Mesenchymal stem cell (in vitro differentiated cells and primary cell): Measurements from ENCODE around the gene CSK.

Experiments
- DNase-seq: peaks from one replicate; pipeline ENCODE4 v3.0.0-alpha.2; 2013
- H2AFZ ChIP-seq: one replicate; pipeline ENCODE4 v1.6.1; 2013; ENCODE audit warnings: low read depth, mild to moderate bottlenecking, control low read depth, inconsistent platforms, low read length, moderate library complexity
- H2AK5ac ChIP-seq: 2 replicates; pipeline ENCODE4 v1.6.1; 2013; ENCODE audit warnings: low read length, moderate library complexity, mild to moderate bottlenecking, inconsistent platforms; ENCODE audit not compliant: severe bottlenecking
- H2BK120ac ChIP-seq: one replicate; pipeline ENCODE4 v1.6.1; 2013; ENCODE audit warnings: low read depth, mild to moderate bottlenecking, inconsistent platforms, low read length, moderate library complexity
- H2BK12ac ChIP-seq, 2 experiments: one replicate each; pipeline ENCODE4 v1.6.1; 2013; ENCODE audit warnings: inconsistent platforms in 2 of 2, low read length in 2 of 2, mild to moderate bottlenecking in 2 of 2, moderate library complexity in 2 of 2, control low read depth in 1 of 2
- H2BK15ac ChIP-seq: one replicate; pipeline ENCODE4 v1.6.1; 2013; ENCODE audit warnings: mild to moderate bottlenecking, low read depth, inconsistent platforms; ENCODE audit not compliant: poor library complexity, severe bottlenecking
- H2BK5ac ChIP-seq: 2 replicates; pipeline ENCODE4 v1.6.1; 2013; ENCODE audit warnings: low read depth, mild to moderate bottlenecking, low read length, control low read depth, inconsistent platforms; ENCODE audit not compliant: poor library complexity, severe bottlenecking
- H3K14ac ChIP-seq, 2 experiments: one replicate each; pipeline ENCODE4 v1.6.1; 2013; ENCODE audit warnings: inconsistent platforms in 2 of 2, low read length in 2 of 2, control low read depth in 1 of 2, mild to moderate bottlenecking in 1 of 2, moderate library complexity in 1 of 2
- H3K18ac ChIP-seq, 2 experiments: one replicate each; pipeline ENCODE4 v1.6.1; 2013; ENCODE audit warnings: inconsistent platforms in 2 of 2, low read length in 2 of 2, control low read depth in 1 of 2, low read depth in 1 of 2, mild to moderate bottlenecking in 1 of 2
- H3K23ac ChIP-seq, 2 experiments: one replicate each; pipeline ENCODE4 v1.6.1; 2013; ENCODE audit warnings: inconsistent platforms in 2 of 2, low read length in 2 of 2, mild to moderate bottlenecking in 2 of 2, moderate library complexity in 2 of 2, control low read depth in 1 of 2
- H3K27ac ChIP-seq: 2 replicates; pipeline ENCODE4 v1.5.1; 2013; ENCODE audit warnings: mild to moderate bottlenecking, moderate library complexity, low read length, control low read depth, inconsistent platforms; ENCODE audit not compliant: poor library complexity, severe bottlenecking
- H3K27me3 ChIP-seq, 2 experiments: 2 replicates each; pipeline versions ENCODE4 v1.6.1 to v1.7.0; 2013; ENCODE audit warnings: low read length in 2 of 2, mild to moderate bottlenecking in 2 of 2, moderate library complexity in 2 of 2, control low read depth in 1 of 2, inconsistent platforms in 1 of 2; ENCODE audit not compliant: control insufficient read depth in 1 of 2, insufficient read depth in 1 of 2
- H3K36me3 ChIP-seq, 2 experiments: 2 replicates each; pipeline versions ENCODE4 v1.6.1 to v1.7.0; 2013; ENCODE audit warnings: low read length in 2 of 2, control low read depth in 1 of 2, inconsistent platforms in 1 of 2, low read depth in 1 of 2, mild to moderate bottlenecking in 1 of 2; ENCODE audit not compliant: insufficient read depth in 2 of 2, control insufficient read depth in 1 of 2
- H3K4ac ChIP-seq, 2 experiments: one replicate each; pipeline ENCODE4 v1.6.1; 2013; ENCODE audit warnings: inconsistent platforms in 2 of 2, low read length in 2 of 2, mild to moderate bottlenecking in 2 of 2, moderate library complexity in 2 of 2, control low read depth in 1 of 2, low read depth in 1 of 2
- H3K4me1 ChIP-seq: 2 replicates; pipeline ENCODE4 v1.6.1; 2013; ENCODE audit warnings: low read depth, low read length, control low read depth; ENCODE audit not compliant: control insufficient read depth, insufficient read depth
- H3K4me2 ChIP-seq: 2 replicates; pipeline ENCODE4 v1.6.1; 2013; ENCODE audit warnings: low read length, mild to moderate bottlenecking, inconsistent platforms; ENCODE audit not compliant: poor library complexity, severe bottlenecking
- H3K4me3 ChIP-seq, 2 experiments: 2 replicates each; pipeline versions ENCODE4 v1.5.1 to v1.7.0; 2013; ENCODE audit warnings: low read length in 2 of 2, mild to moderate bottlenecking in 2 of 2, control low read depth in 1 of 2, low read depth in 1 of 2; ENCODE audit not compliant: insufficient read depth in 1 of 2
- H3K79me1 ChIP-seq: replicated peaks from 2 replicates; pipeline ENCODE4 v1.6.1; 2013; ENCODE audit warnings: mild to moderate bottlenecking, control low read depth, low read length, inconsistent platforms; ENCODE audit not compliant: poor library complexity, severe bottlenecking
- H3K9ac ChIP-seq: 2 replicates; pipeline ENCODE4 v1.7.0; 2013; ENCODE audit warnings: mild to moderate bottlenecking, low read length, moderate library complexity
- H3K9me3 ChIP-seq: 2 replicates; pipeline ENCODE4 v1.7.0; 2013; ENCODE audit warnings: mild to moderate bottlenecking, low read length; ENCODE audit not compliant: control insufficient read depth
- H4K8ac ChIP-seq: one replicate; pipeline ENCODE4 v1.6.1; 2013; ENCODE audit warnings: inconsistent platforms, mild to moderate bottlenecking, low read length, moderate library complexity
- H4K91ac ChIP-seq: one replicate; pipeline ENCODE4 v1.6.1; 2013; ENCODE audit warnings: mild to moderate bottlenecking, low read length, inconsistent platforms
- WGBS: methylation state at CpG from one replicate; pipeline ENCODE4 v1.1.7; 2013; ENCODE audit warnings: mixed read lengths; 5-methylcytosine and 5-hydroxymethylcytosine counted together

The CSK gene

DNA sequence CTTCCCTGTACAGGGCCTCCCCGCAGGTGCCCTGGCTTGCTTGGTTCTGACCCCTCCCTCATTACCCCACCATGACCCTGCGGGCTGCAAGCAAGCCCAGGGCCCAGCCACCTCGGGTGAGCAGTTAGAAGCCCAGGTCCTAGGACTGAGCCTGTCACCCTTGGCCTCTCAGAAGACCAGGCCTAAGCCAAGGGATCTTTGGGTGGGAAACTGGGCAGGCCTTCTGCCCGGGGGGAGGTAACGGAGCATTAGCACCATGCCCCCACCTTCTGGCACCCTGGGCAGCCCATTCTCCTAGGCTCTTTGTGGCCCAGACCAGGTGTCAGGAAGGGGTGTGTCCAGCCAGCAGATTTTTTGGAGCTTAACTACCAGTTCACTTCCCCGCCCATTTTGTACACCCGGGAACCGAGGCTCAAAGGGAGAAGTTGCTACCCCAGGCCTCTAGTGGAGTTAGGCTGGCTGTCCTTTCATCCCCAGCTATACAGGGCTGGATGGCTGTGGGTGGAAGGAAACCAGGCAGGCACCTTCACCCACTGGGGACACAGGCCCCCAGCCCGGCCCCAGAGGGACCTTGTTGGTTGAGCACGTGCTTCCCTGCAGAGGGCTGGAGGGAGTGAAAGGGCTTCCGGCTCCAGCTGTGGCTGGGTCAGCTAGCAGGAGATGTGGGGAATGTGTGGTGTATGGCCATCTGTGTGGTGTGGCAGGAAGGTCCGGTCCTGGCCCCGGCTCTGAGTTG is 1.4 kb downstream of the CSK start:
- Histone ChIP-seq H3K27ac (no peak overlapping the region), H2BK15ac (peak overlapping the region; percentile 8), H4K91ac (peak overlapping the region; percentile 40), H2AK5ac (no peak overlapping the region), H3K23ac (no peak overlapping the region), H3K27me3 (no peaks in the 10 kb centered on the region), H3K14ac (peak overlapping the region in 1 of 2 experiments; percentile 97), H4K8ac (peak overlapping the region; percentile 45), H3K4ac (peak overlapping the region in 1 of 2 experiments; percentile 76), H2BK120ac (peak overlapping the region; percentile 67), H3K36me3 (peaks cover 0 to 7% of the 10 kb centered on the region in 2 experiments), H3K18ac (peak overlapping the region; percentile 3 to 58), H3K9me3 (no peaks in the 10 kb centered on the region), H3K79me1 (peaks cover 15% of the 10 kb centered on the region), H3K4me1 (peaks cover 62% of the 10 kb centered on the region), H3K9ac (peak overlapping the region; percentile 92), H2BK12ac (peak overlapping the region; percentile 30 to 73), H3K4me2 (peak overlapping the region; percentile 87), H2AFZ (no peak overlapping the region), H3K4me3 (peak overlapping the region; percentile 71 to 97), H2BK5ac (no peak overlapping the region)
- peak; percentile 58 for DNase-seq
- 18% methylated on average over 13 of the region's 13 CpGs for WGBS

DNA sequence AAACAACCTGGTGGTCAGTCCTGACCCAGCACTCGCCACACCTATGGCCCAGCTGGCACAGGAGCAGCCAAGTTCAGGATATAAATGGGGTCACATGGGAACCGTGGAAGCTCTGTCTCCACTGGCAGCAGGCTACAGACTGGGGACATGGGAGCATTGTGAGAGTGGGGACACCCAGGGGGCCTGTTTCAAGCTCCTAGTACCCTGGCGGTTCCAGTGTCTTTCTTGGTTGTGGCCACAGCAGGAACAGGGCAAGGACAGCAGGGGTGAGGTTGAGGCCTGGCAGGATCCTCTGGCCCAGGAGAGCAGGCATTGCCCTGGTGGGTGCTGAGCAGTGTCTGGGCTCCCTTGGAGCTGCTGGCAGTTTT is 1.9 kb downstream of the CSK start:
- Histone ChIP-seq H3K4me3 (peak overlapping the region; percentile 71 to 97), H4K91ac (peak overlapping the region; percentile 40), H3K27me3 (no peaks in the 10 kb centered on the region), H3K4me2 (peak overlapping the region; percentile 87), H2AFZ (no peak overlapping the region), H3K79me1 (peaks cover 19% of the 10 kb centered on the region), H2BK15ac (peak overlapping the region; percentile 2), H2AK5ac (no peak overlapping the region), H3K27ac (no peak overlapping the region), H2BK12ac (peak overlapping the region; percentile 30 to 56), H4K8ac (peak overlapping the region; percentile 45), H3K23ac (peak overlapping the region in 1 of 2 experiments; percentile 32), H3K14ac (peak overlapping the region in 1 of 2 experiments; percentile 91), H3K4ac (peak overlapping the region in 1 of 2 experiments; percentile 9), H2BK5ac (no peak overlapping the region), H3K36me3 (peaks cover 0 to 7% of the 10 kb centered on the region in 2 experiments), H3K9ac (peak overlapping the region; percentile 92), H3K4me1 (peaks cover 67% of the 10 kb centered on the region), H3K9me3 (no peaks in the 10 kb centered on the region), H3K18ac (peak overlapping the region; percentile 3 to 58), H2BK120ac (no peak overlapping the region)
- 71% methylated on average over 3 of the region's 3 CpGs for WGBS
- DNase-seq = no peak

DNA sequence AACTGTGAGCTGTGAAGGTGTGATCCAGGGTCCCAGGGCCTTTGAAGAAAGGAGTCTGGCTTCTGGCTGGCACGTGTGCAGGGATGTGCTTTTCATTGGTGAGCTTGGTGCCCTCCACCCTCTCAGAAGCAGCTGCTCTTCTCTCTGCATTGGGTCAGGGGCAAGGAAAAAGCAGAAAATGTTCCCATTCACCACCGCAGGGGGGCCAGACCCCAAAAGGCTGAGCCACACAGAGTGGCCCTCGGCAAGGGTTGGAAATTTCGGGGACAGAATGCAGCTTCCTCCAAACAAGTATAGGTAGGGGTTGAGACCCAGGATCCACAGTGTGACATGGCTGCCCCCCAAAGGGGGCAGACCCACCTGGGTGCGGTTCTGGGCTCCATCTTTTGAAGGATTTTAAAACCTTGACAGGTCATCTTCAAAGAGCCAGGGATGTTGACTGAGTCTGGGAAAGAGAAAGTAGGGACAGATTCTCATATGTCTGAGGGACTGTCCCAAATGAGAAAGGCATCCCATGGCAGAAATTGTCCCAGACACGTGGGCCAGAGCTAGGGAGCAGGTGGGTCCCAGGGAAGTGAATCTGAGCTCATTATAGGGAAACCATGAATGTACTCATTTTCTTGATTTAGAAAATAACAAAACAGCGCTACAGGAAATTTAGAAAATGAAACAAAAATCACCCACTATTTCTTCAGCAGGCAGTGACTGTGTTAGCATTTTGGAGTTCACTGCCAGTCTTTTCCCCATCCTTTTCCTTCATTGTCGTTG is 2.7 kb downstream of the CSK start:
- 92% methylated on average over 8 of the region's 8 CpGs for WGBS
- H3K23ac ChIP-seq = no peak overlapping the region
- no peak overlapping the region for H3K4ac ChIP-seq
- no peak overlapping the region for H3K4me2 ChIP-seq
- H3K4me1 ChIP-seq = peaks cover 76% of the 10 kb centered on the region
- no peak overlapping the region for H2BK120ac ChIP-seq
- no peak overlapping the region for H2BK15ac ChIP-seq
- no peak overlapping the region for H3K14ac ChIP-seq
- H4K8ac ChIP-seq = peak overlapping the region; percentile 21
- no peaks in the 10 kb centered on the region for H3K27me3 ChIP-seq
- no peak overlapping the region for H3K18ac ChIP-seq
- peaks cover 21% of the 10 kb centered on the region for H3K79me1 ChIP-seq
- no peak overlapping the region for H2AFZ ChIP-seq
- H3K9ac ChIP-seq = peak overlapping the region; percentile 92
- no peak overlapping the region for H3K27ac ChIP-seq
- H2BK12ac ChIP-seq = no peak overlapping the region
- peak overlapping the region in 1 of 2 experiments; percentile 24 for H3K4me3 ChIP-seq
- no peak overlapping the region for H2AK5ac ChIP-seq
- peaks cover 0 to 12% of the 10 kb centered on the region in 2 experiments for H3K36me3 ChIP-seq
- no peaks in the 10 kb centered on the region for H3K9me3 ChIP-seq
- no peak for DNase-seq
- no peak overlapping the region for H4K91ac ChIP-seq
- H2BK5ac ChIP-seq = no peak overlapping the region
